Left lobe of liver (tissue), 2 donors: Measurements from ENCODE around the gene TGM6. TPM values are rescaled to one million over a fixed set of nuclear protein-coding genes. Genes with fewer than 3 reads are reported as not detected.
"Not testable (repeated sequence)": the region's sequence is repeated elsewhere in the genome, so short reads cannot be mapped to it uniquely, and the experiment has no call there.

Experiments
- ATAC-seq: fragments of 200-7000 bp; cut with Tn5 transposase; one replicate; pipeline ENCODE4 v1.9.1; 2020; ENCODE audit warnings: mild to moderate bottlenecking, moderate library complexity
- DNase-seq: peaks from one replicate; pipeline ENCODE4 v3.0.0-alpha.2; 2020; ENCODE audit warnings: low spot score
- total RNA-seq: library from RNA; stranded (reverse); gene quantifications from one replicate; pipeline ENCODE4 v1.2.1, GENCODE V29; 2021
- donor health status: DM: no; HTN: no; CAD: no; lungs with moderate emphysema.
- donor health status: DM: no; HTN: yes; CAD: no.

TGM6 gene
- total RNA-seq, 1 donor from 2014 or later = not detected

GRCh38 chr20:2397091-2397490 lies 16.4 kb downstream of the TGM6 start:
- DNase-seq = no peak
- no peak for ATAC-seq

GRCh38 chr20:2397595-2398145 lies 17.0 kb downstream of the TGM6 start:
- no peak for DNase-seq
- ATAC-seq = no peak

GRCh38 chr20:2398449-2398848 lies 17.7 kb downstream of the TGM6 start:
- DNase-seq (no peak), ATAC-seq (no peak)

- DNase-seq (no peak), ATAC-seq (no peak)
These were observed 18.7 kb downstream of the TGM6 start for GRCh38 chr20:2399390-2399789.

GRCh38 chr20:2400290-2400689 lies 19.6 kb downstream of the TGM6 start:
- ATAC-seq = no peak
- DNase-seq = no peak

GRCh38 chr20:2401527-2401926 lies 20.8 kb downstream of the TGM6 start:
- DNase-seq = no peak
- ATAC-seq = no peak

- no peak for DNase-seq
- ATAC-seq = peak; percentile 56
These were observed 21.7 kb downstream of the TGM6 start for GRCh38 chr20:2402271-2402980.

- ATAC-seq = no peak
These were observed 22.8 kb downstream of the TGM6 start for GRCh38 chr20:2403291-2404052.

GRCh38 chr20:2405693-2406065 lies 25.0 kb downstream of the TGM6 start:
- ATAC-seq = no peak

More at GRCh38 chr20:2403291-2404052, 22.8 kb downstream of the TGM6 start:
- DNase-seq = no peak

GRCh38 chr20:2407355-2407754 lies 26.7 kb downstream of the TGM6 start:
- not testable (repeated sequence) for ATAC-seq, DNase-seq

More at GRCh38 chr20:2405693-2406065, 25.0 kb downstream of the TGM6 start:
- no peak for DNase-seq

GRCh38 chr20:2408111-2408510 lies 27.4 kb downstream of the TGM6 start:
- DNase-seq (no peak), ATAC-seq (no peak)

- DNase-seq (no peak), ATAC-seq (no peak)
These were observed 36.0 kb downstream of the TGM6 start for GRCh38 chr20:2416541-2417212.

- ATAC-seq (no peak), DNase-seq (no peak)
These were observed 36.5 kb downstream of the TGM6 start for GRCh38 chr20:2417213-2417541.

GRCh38 chr20:2418388-2418787 lies 37.7 kb downstream of the TGM6 start:
- peak; percentile 79 for ATAC-seq
- DNase-seq = no peak

- ATAC-seq = no peak
- no peak for DNase-seq
These were observed 39.8 kb downstream of the TGM6 start for GRCh38 chr20:2420510-2420909.

- ATAC-seq (peak; percentile 40), DNase-seq (no peak)
These were observed 40.5 kb downstream of the TGM6 start for GRCh38 chr20:2421247-2421646.

- DNase-seq (no peak), ATAC-seq (no peak)
These were observed 48.4 kb downstream of the TGM6 start for GRCh38 chr20:2429051-2429450.

- ATAC-seq = no peak
These were observed 49.8 kb downstream of the TGM6 start for GRCh38 chr20:2430538-2430937.

GRCh38 chr20:2431185-2431584 lies 50.5 kb downstream of the TGM6 start:
- DNase-seq = no peak
- no peak for ATAC-seq

More at GRCh38 chr20:2430538-2430937, 49.8 kb downstream of the TGM6 start:
- no peak for DNase-seq

- ATAC-seq = no peak
- no peak for DNase-seq
These were observed 66.1 kb downstream of the TGM6 start for GRCh38 chr20:2446845-2447244.

GRCh38 chr20:2449386-2449785 lies 68.7 kb downstream of the TGM6 start:
- DNase-seq = no peak
- ATAC-seq = no peak

GRCh38 chr20:2451422-2451821 lies 70.7 kb downstream of the TGM6 start:
- DNase-seq (no peak), ATAC-seq (no peak)
